DND-41 (cell line): ENCODE data around the gene TFEB.

Experiments used
- CTCF ChIP-seq: IDR thresholded peaks from 2 replicates; pipeline ENCODE4 v1.5.1; 2012; ENCODE audit warnings: borderline replicate concordance, low read length, moderate library complexity, mild to moderate bottlenecking; ENCODE audit not compliant: poor library complexity, severe bottlenecking; ENCODE audit errors: extremely low read depth
- EZH2 ChIP-seq: IDR thresholded peaks from 3 replicates; pipeline ENCODE4 v1.6.1; 2012; ENCODE audit warnings: borderline replicate concordance, low read depth, mild to moderate bottlenecking, moderate library complexity, low read length, inconsistent platforms; ENCODE audit not compliant: severe bottlenecking

- TF ChIP-seq EZH2 = no peak
- no peak for TF ChIP-seq CTCF
These were observed 83.3 kb downstream of the TFEB start for GRCh38 chr6:41651962-41652657.
